HS-5 (cell line): Measurements from ENCODE around the gene CCDC142.
"Not testable (repeated sequence)": the region's sequence is repeated elsewhere in the genome, so short reads cannot be mapped to it uniquely, and the experiment has no call there.

Source experiments
- DNase-seq: peaks from one replicate; pipeline ENCODE4 v3.0.0-alpha.2; 2012; ENCODE audit warnings: low read depth

The CCDC142 gene

GRCh38 chr2:74499267-74499939, 16.6 kb upstream of the CCDC142 start, which contains the start of gene LBX2:
LBX2 (minus strand) TSS chr2:74499603; CDS start chr2:74499537, 66 bp downstream.
- no peak for DNase-seq

GRCh38 chr2:74498500-74499266, 15.9 kb upstream of the CCDC142 start:
- DNase-seq = peak; percentile 39

GRCh38 chr2:74497777-74498499, 15.1 kb upstream of the CCDC142 start:
- no peak for DNase-seq

GRCh38 chr2:74496997-74497776, 14.4 kb upstream of the CCDC142 start:
- DNase-seq = no peak

- no peak for DNase-seq
These were observed 12.6 kb upstream of the CCDC142 start for GRCh38 chr2:74495440-74495839.

- no peak for DNase-seq
These were observed 10.7 kb upstream of the CCDC142 start for GRCh38 chr2:74493546-74493945.

GRCh38 chr2:74491648-74492544, 9.1 kb upstream of the CCDC142 start:
- DNase-seq = no peak

- DNase-seq = no peak
These were observed 7.1 kb upstream of the CCDC142 start for GRCh38 chr2:74489906-74490305.

- DNase-seq = no peak
These were observed 6.1 kb upstream of the CCDC142 start for GRCh38 chr2:74488643-74489481.

- no peak for DNase-seq
These were observed 3.3 kb upstream of the CCDC142 start for GRCh38 chr2:74486141-74486540.

- not testable (repeated sequence) for DNase-seq
These were observed 922 bp upstream of the CCDC142 start for GRCh38 chr2:74483675-74484164.

GRCh38 chr2:74481961-74482800, 617 bp downstream of the CCDC142 start:
- DNase-seq = no peak

- DNase-seq = no peak
These were observed 1.4 kb downstream of the CCDC142 start for GRCh38 chr2:74481431-74481830.

GRCh38 chr2:74474899-74475298, 7.9 kb downstream of the CCDC142 start:
- DNase-seq = no peak

GRCh38 chr2:74474481-74474880, 8.3 kb downstream of the CCDC142 start:
- DNase-seq = no peak

GRCh38 chr2:74472945-74473258, 9.9 kb downstream of the CCDC142 start:
- no peak for DNase-seq

- DNase-seq = no peak
These were observed 10.5 kb downstream of the CCDC142 start, which contains the start of gene MRPL53 for GRCh38 chr2:74472086-74472944. MRPL53 (minus strand) TSS chr2:74472680; CDS start chr2:74472660, 20 bp downstream.
